CD4-positive, alpha-beta T cell treated with Interleukin-21 for 1 hour (primary cell): ENCODE data around the gene STARD13.
"Not testable (repeated sequence)": the region's sequence is repeated elsewhere in the genome, so short reads cannot be mapped to it uniquely, and the experiment has no call there.

Experiments
- DNase-seq: peaks from one replicate; pipeline ENCODE4 v3.0.0-alpha.2; 2020

STARD13 gene

GRCh38 chr13:33191425-33192210 is 93.9 kb downstream of the STARD13 start:
- DNase-seq = no peak

- no peak for DNase-seq
Measured at GRCh38 chr13:33189470-33189869, 96.1 kb downstream of the STARD13 start.

GRCh38 chr13:33188093-33188882 is 97.3 kb downstream of the STARD13 start:
- no peak for DNase-seq

GRCh38 chr13:33186861-33187291 is 98.7 kb downstream of the STARD13 start:
- no peak for DNase-seq

- no peak for DNase-seq
Measured at GRCh38 chr13:33185853-33186252, 99.7 kb downstream of the STARD13 start.

- DNase-seq = no peak
Measured at GRCh38 chr13:33184530-33184929, 101.0 kb downstream of the STARD13 start.

GRCh38 chr13:33184112-33184490 is 101.5 kb downstream of the STARD13 start:
- DNase-seq = no peak

GRCh38 chr13:33183431-33184111 is 102.0 kb downstream of the STARD13 start:
- no peak for DNase-seq

- no peak for DNase-seq
Measured at GRCh38 chr13:33182729-33183128, 102.8 kb downstream of the STARD13 start.

GRCh38 chr13:33181264-33181663 is 104.3 kb downstream of the STARD13 start:
- no peak for DNase-seq

GRCh38 chr13:33180122-33180804 is 105.3 kb downstream of the STARD13 start:
- DNase-seq = no peak

- no peak for DNase-seq
Measured at GRCh38 chr13:33179463-33179862, 106.1 kb downstream of the STARD13 start.

- DNase-seq = no peak
Measured at GRCh38 chr13:33178209-33178840, 107.2 kb downstream of the STARD13 start.

GRCh38 chr13:33177340-33178208 is 108.0 kb downstream of the STARD13 start:
- DNase-seq = not testable (repeated sequence)

- DNase-seq = no peak
Measured at GRCh38 chr13:33176526-33176925, 109.0 kb downstream of the STARD13 start.

GRCh38 chr13:33175991-33176390 is 109.6 kb downstream of the STARD13 start:
- no peak for DNase-seq

- no peak for DNase-seq
Measured at GRCh38 chr13:33174931-33175330, 110.6 kb downstream of the STARD13 start.

- no peak for DNase-seq
Measured at GRCh38 chr13:33174491-33174890, 111.1 kb downstream of the STARD13 start.

- no peak for DNase-seq
Measured at GRCh38 chr13:33172911-33173310, 112.6 kb downstream of the STARD13 start.

- DNase-seq = no peak
Measured at GRCh38 chr13:33172400-33172799, 113.2 kb downstream of the STARD13 start.

- no peak for DNase-seq
Measured at GRCh38 chr13:33169273-33169980, 116.1 kb downstream of the STARD13 start.
